ENCODE results near the gene HSPB9. TPM values are rescaled to one million over a fixed set of nuclear protein-coding genes. Genes with fewer than 3 reads are reported as not detected.

HSPB9 gene
- total RNA-seq, 2 donors from 2014 or later = not detected

- Histone ChIP-seq H3K9me3 (no peaks in the 10 kb centered on the region), H3K36me3 (no peaks in the 10 kb centered on the region), H3K4me3 (no peak overlapping the region), H3K4me1 (no peaks in the 10 kb centered on the region), H3K27me3 (no peaks in the 10 kb centered on the region), H3K9ac (ENCODE audit: low read depth in 2 of 2, low read length in 2 of 2) (no peak overlapping the region), H3K27ac (no peak overlapping the region)
- TF ChIP-seq CTCF (IDR thresholded peaks at IDR 0.05) = no peak
- intact Hi-C loops (cut with DNase I) = no loop called here
- no peak for DNase-seq
Measured at GRCh38 chr17:42079541-42079940, 43.1 kb upstream of the HSPB9 start.

GRCh38 chr17:42081516-42082129 lies 41.0 kb upstream of the HSPB9 start:
- intact Hi-C loops (cut with DNase I) = no loop called here
- no peak for DNase-seq
- Histone ChIP-seq H3K4me1 (no peaks in the 10 kb centered on the region), H3K36me3 (no peaks in the 10 kb centered on the region), H3K4me3 (no peak overlapping the region), H3K9me3 (no peaks in the 10 kb centered on the region), H3K27ac (no peak overlapping the region), H3K27me3 (no peaks in the 10 kb centered on the region), H3K9ac (ENCODE audit: low read depth in 2 of 2, low read length in 2 of 2) (no peak overlapping the region)
- no peak for TF ChIP-seq CTCF (IDR thresholded peaks at IDR 0.05)

- intact Hi-C loops (cut with DNase I) = no loop called here
- Histone ChIP-seq H3K27me3 (no peaks in the 10 kb centered on the region), H3K27ac (no peak overlapping the region), H3K36me3 (no peaks in the 10 kb centered on the region), H3K9me3 (no peaks in the 10 kb centered on the region), H3K4me1 (no peaks in the 10 kb centered on the region), H3K4me3 (no peak overlapping the region), H3K9ac (ENCODE audit: low read depth in 2 of 2, low read length in 2 of 2) (no peak overlapping the region)
- TF ChIP-seq CTCF (IDR thresholded peaks at IDR 0.05) = no peak
- no peak for DNase-seq
Measured at GRCh38 chr17:42087042-42087701, 35.4 kb upstream of the HSPB9 start.

- no peak for TF ChIP-seq CTCF (IDR thresholded peaks at IDR 0.05)
- intact Hi-C loops (cut with DNase I) = no loop called here
- H3K9me3 ChIP-seq = no peaks in the 10 kb centered on the region
- H3K36me3 ChIP-seq = no peaks in the 10 kb centered on the region
- H3K9ac ChIP-seq (ENCODE audit: low read depth in 2 of 2, low read length in 2 of 2) = no peak overlapping the region
- no peak for DNase-seq
- H3K27ac ChIP-seq = no peak overlapping the region
- H3K4me1 ChIP-seq = no peaks in the 10 kb centered on the region
- H3K27me3 ChIP-seq = no peaks in the 10 kb centered on the region
- no peak overlapping the region for H3K4me3 ChIP-seq
Measured at GRCh38 chr17:42087736-42088705, 34.6 kb upstream of the HSPB9 start.

GRCh38 chr17:42088736-42089135 lies 33.9 kb upstream of the HSPB9 start:
- no peak for DNase-seq
- no peaks in the 10 kb centered on the region for H3K27me3 ChIP-seq
- intact Hi-C loops (cut with DNase I) = no loop called here
- H3K4me3 ChIP-seq = no peak overlapping the region
- H3K36me3 ChIP-seq = no peaks in the 10 kb centered on the region
- H3K9me3 ChIP-seq = no peaks in the 10 kb centered on the region
- no peaks in the 10 kb centered on the region for H3K4me1 ChIP-seq
- TF ChIP-seq CTCF (IDR thresholded peaks at IDR 0.05) = no peak
- no peak overlapping the region for H3K9ac ChIP-seq (ENCODE audit: low read depth in 2 of 2, low read length in 2 of 2)
- H3K27ac ChIP-seq = no peak overlapping the region

Data from colonic mucosa (tissue), 4 donors.